ENCODE measurements around the gene RYR2. TPM values are rescaled to one million over a fixed set of nuclear protein-coding genes. Genes with fewer than 3 reads are reported as not detected.

The RYR2 gene
- total RNA-seq, 1 experiment from 2014 or later, result 3.4 TPM

DNA sequence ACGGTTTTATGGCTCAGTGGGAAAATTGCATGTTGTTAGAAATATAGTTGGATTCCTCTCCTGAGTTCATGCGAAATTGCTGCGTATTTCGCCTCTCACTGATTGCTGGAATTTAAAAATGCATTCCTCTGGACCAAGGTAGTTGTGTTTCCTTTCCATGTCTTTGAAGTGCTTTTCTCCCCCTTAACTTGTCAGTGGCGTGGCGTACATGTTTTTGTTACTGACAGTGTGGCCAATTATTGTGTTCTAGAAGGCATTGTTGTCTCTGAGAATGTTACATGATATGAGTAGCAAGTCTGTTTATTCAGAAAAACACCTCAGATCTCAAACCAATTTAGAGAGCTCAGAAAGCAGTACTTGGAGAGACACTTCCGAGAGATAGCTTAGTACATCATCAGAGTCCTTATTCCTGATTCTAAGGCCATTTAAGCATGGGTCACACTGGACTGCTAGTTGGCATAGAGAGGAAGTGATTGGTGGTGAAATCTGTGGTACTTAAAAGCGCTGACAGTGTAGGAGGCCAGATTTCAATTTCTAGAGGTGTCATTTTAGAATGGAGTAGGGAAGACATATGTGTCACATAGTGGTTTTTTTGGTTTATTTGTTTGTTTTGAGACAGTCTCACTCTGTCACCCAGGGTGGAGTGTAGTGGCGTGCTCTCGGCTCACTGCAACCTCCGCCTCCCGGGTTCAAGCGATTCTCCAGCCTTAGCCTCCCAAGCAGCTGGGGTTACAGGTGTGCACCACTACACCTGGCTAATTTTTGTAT is 184.4 kb downstream of the RYR2 start:
- Mint-ChIP-seq H3K36me3 (ENCODE audit: insufficient read depth in 1 of 3, low read depth in 3 of 3) (peaks cover 0 to 4% (median 0%) of the 10 kb centered on the region in 3 experiments; a peak in 1 of 7 replicates), H3K9me3 (no peaks in the 10 kb centered on the region), H3K4me1 (peaks cover 6 to 8% of the 10 kb centered on the region in 2 experiments), H3K27me3 (ENCODE audit: low read depth) (no peaks in the 10 kb centered on the region), H3K27ac (no peak overlapping the region), H3K4me3 (no peak overlapping the region)
- no peak overlapping the region for H4K91ac ChIP-seq (ENCODE audit: insufficient read length, low read depth, low read length)
- H4K5ac ChIP-seq (ENCODE audit: insufficient read length, low read depth, low read length), result no peak overlapping the region
- H3K23ac ChIP-seq (ENCODE audit: insufficient read length, low read depth, low read length), result no peak overlapping the region
- no peak overlapping the region for H3K27ac ChIP-seq (ENCODE audit: insufficient read length, low read depth, low read length)
- no peak overlapping the region for H3K56ac ChIP-seq (ENCODE audit: insufficient read length, low read depth, low read length)
- H2BK5ac ChIP-seq (ENCODE audit: insufficient read length, low read length), result no peak overlapping the region
- no peak for DNase-seq
- H4K20me1 ChIP-seq (ENCODE audit: control insufficient read depth, insufficient read depth, insufficient read length), result no peaks in the 10 kb centered on the region
- H4K8ac ChIP-seq (replicated peaks; ENCODE audit: insufficient read length, low read depth, low read length), result no peak overlapping the region
- H3K27me3 ChIP-seq (ENCODE audit: insufficient read depth, low read length), result no peaks in the 10 kb centered on the region
- H2BK120ac ChIP-seq (ENCODE audit: low read depth, low read length, poor library complexity, severe bottlenecking), result no peak overlapping the region
- no peak overlapping the region for H2BK20ac ChIP-seq (ENCODE audit: low read depth, low read length, poor library complexity, severe bottlenecking)
- WGBS (ENCODE audit: extremely low coverage, insufficient read length, low lambda C conversion rate), result no CpG with 5 or more reads among the region's 13 CpGs
- TF ChIP-seq, protein P1, sequence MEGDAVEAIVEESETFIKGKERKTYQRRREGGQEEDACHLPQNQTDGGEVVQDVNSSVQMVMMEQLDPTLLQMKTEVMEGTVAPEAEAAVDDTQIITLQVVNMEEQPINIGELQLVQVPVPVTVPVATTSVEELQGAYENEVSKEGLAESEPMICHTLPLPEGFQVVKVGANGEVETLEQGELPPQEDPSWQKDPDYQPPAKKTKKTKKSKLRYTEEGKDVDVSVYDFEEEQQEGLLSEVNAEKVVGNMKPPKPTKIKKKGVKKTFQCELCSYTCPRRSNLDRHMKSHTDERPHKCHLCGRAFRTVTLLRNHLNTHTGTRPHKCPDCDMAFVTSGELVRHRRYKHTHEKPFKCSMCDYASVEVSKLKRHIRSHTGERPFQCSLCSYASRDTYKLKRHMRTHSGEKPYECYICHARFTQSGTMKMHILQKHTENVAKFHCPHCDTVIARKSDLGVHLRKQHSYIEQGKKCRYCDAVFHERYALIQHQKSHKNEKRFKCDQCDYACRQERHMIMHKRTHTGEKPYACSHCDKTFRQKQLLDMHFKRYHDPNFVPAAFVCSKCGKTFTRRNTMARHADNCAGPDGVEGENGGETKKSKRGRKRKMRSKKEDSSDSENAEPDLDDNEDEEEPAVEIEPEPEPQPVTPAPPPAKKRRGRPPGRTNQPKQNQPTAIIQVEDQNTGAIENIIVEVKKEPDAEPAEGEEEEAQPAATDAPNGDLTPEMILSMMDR (conservative IDR thresholded peaks at IDR 0.05), result no peak
- H2AK5ac ChIP-seq (ENCODE audit: insufficient read length, low read length), result no peak overlapping the region
- H3K23me2 ChIP-seq (ENCODE audit: insufficient read length, low read depth, low read length, poor library complexity, severe bottlenecking), result no peaks in the 10 kb centered on the region
- H3K9me3 ChIP-seq (ENCODE audit: control insufficient read depth, low read depth, low read length), result no peaks in the 10 kb centered on the region
- no peak overlapping the region for H3K4me2 ChIP-seq (ENCODE audit: insufficient read depth, insufficient read length, low read length)
- no peaks in the 10 kb centered on the region for H3K79me2 ChIP-seq (ENCODE audit: insufficient read depth, low read length)
- no peak overlapping the region for H3T11ph ChIP-seq (ENCODE audit: low read length)
- H2BK15ac ChIP-seq (ENCODE audit: low read depth, low read length), result no peak overlapping the region
- no peak overlapping the region for H3K18ac ChIP-seq (ENCODE audit: insufficient read length, low read depth, low read length)
- H3K9ac ChIP-seq (ENCODE audit: extremely low read depth, insufficient read length, low read length), result no peak overlapping the region
- H2AFZ ChIP-seq (ENCODE audit: low read length), result no peak overlapping the region
- no peaks in the 10 kb centered on the region; the same call in 1 of the 2 replicates for H3K4me1 ChIP-seq (ENCODE audit: insufficient read depth, low read length)
- H3K4ac ChIP-seq (ENCODE audit: low read depth, low read length), result no peak overlapping the region
- H2BK12ac ChIP-seq (ENCODE audit: insufficient read length, low read depth, low read length), result no peak overlapping the region
- peaks cover 2% of the 10 kb centered on the region for H3K79me1 ChIP-seq (ENCODE audit: insufficient read depth, low read depth, low read length, poor library complexity, severe bottlenecking)
- H3K14ac ChIP-seq (ENCODE audit: insufficient read depth, low read length), result no peak overlapping the region
